Progenitor cell of endocrine pancreas (in vitro differentiated cells): Measurements from ENCODE around the gene ATXN1. TPM values are rescaled to one million over a fixed set of nuclear protein-coding genes. Genes with fewer than 3 reads are reported as not detected.

ENCODE experiments used
- DNase-seq: peaks from one replicate; pipeline ENCODE4 v3.0.0; 2021; ENCODE audit warnings: low spot score; ENCODE audit not compliant: unreplicated experiment
- H3K27ac Mint-ChIP-seq: 2 replicates; pipeline ENCODE4 v1.8.0; 2021; ENCODE audit warnings: mild to moderate bottlenecking, moderate library complexity, mixed read lengths
- H3K27me3 Mint-ChIP-seq: 2 replicates; pipeline ENCODE4 v1.8.0; 2021; ENCODE audit warnings: mixed read lengths
- H3K36me3 Mint-ChIP-seq: 2 replicates; pipeline ENCODE4 v1.8.0; 2022; ENCODE audit warnings: mixed read lengths; ENCODE audit not compliant: insufficient read depth
- H3K4me1 Mint-ChIP-seq: 2 replicates; pipeline ENCODE4 v1.8.0; 2021; ENCODE audit warnings: low read depth, mixed read lengths
- H3K4me3 Mint-ChIP-seq: 2 replicates; pipeline ENCODE4 v1.8.0; 2021; ENCODE audit warnings: low read depth, mild to moderate bottlenecking, moderate library complexity, mixed read lengths
- H3K9me3 Mint-ChIP-seq: 2 replicates; pipeline ENCODE4 v1.8.0; 2021; ENCODE audit warnings: low read depth, mixed read lengths
- CTCF ChIP-seq: fragments of 200-600 bp; sonication (generic); IDR thresholded peaks from one replicate; pipeline ENCODE4 v1.5.0; 2021; ENCODE audit warnings: antibody characterized with exemption, mild to moderate bottlenecking; ENCODE audit not compliant: unreplicated experiment
- total RNA-seq: library from RNA; stranded (reverse); gene quantifications from 2 replicates; pipeline ENCODE4 v1.2.1, GENCODE V29; 2021

ATXN1 gene
- total RNA-seq, 1 donor from 2014 or later, result 35.8 TPM

GRCh38 chr6:16335176-16335575, 426.1 kb downstream of the ATXN1 start:
- Mint-ChIP-seq H3K36me3 (peaks cover 2% of the 10 kb centered on the region), H3K4me3 (no peak overlapping the region), H3K27ac (no peak overlapping the region), H3K9me3 (no peaks in the 10 kb centered on the region), H3K27me3 (no peaks in the 10 kb centered on the region), H3K4me1 (no peaks in the 10 kb centered on the region)
- no peak for TF ChIP-seq CTCF
- DNase-seq, result no peak

- Mint-ChIP-seq H3K36me3 (peaks cover 2% of the 10 kb centered on the region), H3K27me3 (no peaks in the 10 kb centered on the region), H3K4me1 (no peaks in the 10 kb centered on the region), H3K27ac (peak overlapping the region; percentile 14), H3K9me3 (no peaks in the 10 kb centered on the region), H3K4me3 (no peak overlapping the region)
- no peak for TF ChIP-seq CTCF
- no peak for DNase-seq
Measured at GRCh38 chr6:16334671-16335070, 426.6 kb downstream of the ATXN1 start.

GRCh38 chr6:16333580-16333979, 427.7 kb downstream of the ATXN1 start:
- H3K27ac Mint-ChIP-seq, result no peak overlapping the region
- DNase-seq, result no peak
- H3K4me3 Mint-ChIP-seq, result no peak overlapping the region
- TF ChIP-seq CTCF, result no peak
- H3K4me1 Mint-ChIP-seq, result no peaks in the 10 kb centered on the region
- H3K27me3 Mint-ChIP-seq, result no peaks in the 10 kb centered on the region
- no peaks in the 10 kb centered on the region for H3K9me3 Mint-ChIP-seq
- H3K36me3 Mint-ChIP-seq, result peaks cover 2% of the 10 kb centered on the region

- peaks cover 8% of the 10 kb centered on the region for H3K36me3 Mint-ChIP-seq
- no peaks in the 10 kb centered on the region for H3K4me1 Mint-ChIP-seq
- no peaks in the 10 kb centered on the region for H3K9me3 Mint-ChIP-seq
- DNase-seq, result peak; percentile 72
- no peak overlapping the region for H3K4me3 Mint-ChIP-seq
- peak; percentile 96 for TF ChIP-seq CTCF
- no peak overlapping the region for H3K27ac Mint-ChIP-seq
- H3K27me3 Mint-ChIP-seq, result no peaks in the 10 kb centered on the region
Measured at GRCh38 chr6:16332175-16332542, 429.1 kb downstream of the ATXN1 start.

- no peak overlapping the region for H3K4me3 Mint-ChIP-seq
- no peaks in the 10 kb centered on the region for H3K4me1 Mint-ChIP-seq
- peak; percentile 93 for TF ChIP-seq CTCF
- peaks cover 12% of the 10 kb centered on the region for H3K36me3 Mint-ChIP-seq
- no peaks in the 10 kb centered on the region for H3K9me3 Mint-ChIP-seq
- no peak overlapping the region for H3K27ac Mint-ChIP-seq
- H3K27me3 Mint-ChIP-seq, result no peaks in the 10 kb centered on the region
- DNase-seq, result peak; percentile 25
Measured at GRCh38 chr6:16331384-16332174, 429.7 kb downstream of the ATXN1 start.
